Activated B cell treated with CpG ODN at 0.5 μM for 24 hours (primary cell): ENCODE results near the gene TSPAN15. TPM values are rescaled to one million over a fixed set of nuclear protein-coding genes. Genes with fewer than 3 reads are reported as not detected.

Experiments used
- ATAC-seq: fragments of 200-7000 bp; cut with Tn5 transposase; one replicate; pipeline ENCODE4 v1.10.0; 2021; ENCODE audit warnings: low read depth, mild to moderate bottlenecking, moderate library complexity
- CTCF ChIA-PET: fragments of 350-600 bp; sonication (Branson Sonifier 250); formaldehyde crosslinking; loops from one replicate; lab custom pipeline; 2021; ENCODE audit warnings: antibody characterized with exemption; lab: Charles Lee
- POLR2A ChIA-PET: fragments of 350-600 bp; sonication (Branson Sonifier 250); formaldehyde crosslinking; loops from one replicate; lab custom pipeline; 2021; ENCODE audit warnings: antibody characterized with exemption; lab: Charles Lee
- DNase-seq: peaks from one replicate; pipeline ENCODE4 v3.0.0; 2022
- H3K27ac Mint-ChIP-seq: one replicate; pipeline ENCODE4 v1.8.0; 2020; ENCODE audit warnings: mixed read lengths
- H3K27me3 Mint-ChIP-seq: one replicate; pipeline ENCODE4 v1.8.0; 2021; ENCODE audit warnings: mixed read lengths
- H3K36me3 Mint-ChIP-seq: one replicate; pipeline ENCODE4 v1.8.0; 2021; ENCODE audit warnings: low read depth, mixed read lengths
- H3K4me1 Mint-ChIP-seq: one replicate; pipeline ENCODE4 v1.8.0; 2021; ENCODE audit warnings: mixed read lengths
- H3K4me3 Mint-ChIP-seq: one replicate; pipeline ENCODE4 v1.8.0; 2020; ENCODE audit warnings: mild to moderate bottlenecking, mixed read lengths
- H3K9me3 Mint-ChIP-seq: one replicate; pipeline ENCODE4 v1.8.0; 2020; ENCODE audit warnings: mixed read lengths
- intact Hi-C: fragments of 100-400 bp; cut with micrococcal nuclease; formaldehyde crosslinking; loops from one replicate; pipeline ENCODE4 v1.15.1; 2024
- total RNA-seq: library from RNA; stranded (reverse); gene quantifications from 2 replicates; pipeline ENCODE4 v1.2.3, GENCODE V29; 2022
- TF ChIP-seq, protein P1 (sequence below): fragments of 200-600 bp; IDR thresholded peaks from one replicate; pipeline ENCODE4 v1.8.0; 2022; ENCODE audit warnings: antibody characterized with exemption, mild to moderate bottlenecking

The TSPAN15 gene
- total RNA-seq, 1 donor from 2014 or later = 0.35 TPM

DNA sequence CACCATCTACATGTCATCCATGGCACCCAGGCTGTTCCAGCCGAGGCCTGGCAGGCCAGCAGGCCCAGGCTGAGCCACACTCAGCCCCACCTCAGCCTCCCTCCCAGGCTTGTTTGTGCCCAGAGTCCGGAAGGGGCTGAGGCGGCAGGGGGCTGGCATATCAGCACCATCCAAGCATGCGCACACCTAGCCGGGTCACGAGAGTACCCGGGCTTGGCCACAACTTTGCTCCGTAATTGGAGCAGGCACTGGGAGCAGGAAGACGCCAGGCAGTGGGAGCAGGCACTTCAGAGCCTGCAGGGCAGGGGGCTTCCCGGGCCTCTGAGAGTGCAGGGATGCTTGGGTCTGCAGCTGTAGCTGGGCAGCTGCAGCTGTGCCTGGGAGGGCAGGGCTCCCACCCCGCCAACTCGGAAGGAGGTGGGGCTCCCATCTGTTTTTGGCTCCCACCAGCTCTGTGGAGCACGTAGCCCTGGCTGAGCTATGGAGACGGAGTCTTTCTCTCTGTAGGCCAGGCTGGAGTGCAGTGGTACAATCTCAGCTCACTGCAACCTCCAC, 15.2 kb upstream of the TSPAN15 start:
- DNase-seq (no peak), ATAC-seq (no peak)
- TF ChIP-seq, protein P1, sequence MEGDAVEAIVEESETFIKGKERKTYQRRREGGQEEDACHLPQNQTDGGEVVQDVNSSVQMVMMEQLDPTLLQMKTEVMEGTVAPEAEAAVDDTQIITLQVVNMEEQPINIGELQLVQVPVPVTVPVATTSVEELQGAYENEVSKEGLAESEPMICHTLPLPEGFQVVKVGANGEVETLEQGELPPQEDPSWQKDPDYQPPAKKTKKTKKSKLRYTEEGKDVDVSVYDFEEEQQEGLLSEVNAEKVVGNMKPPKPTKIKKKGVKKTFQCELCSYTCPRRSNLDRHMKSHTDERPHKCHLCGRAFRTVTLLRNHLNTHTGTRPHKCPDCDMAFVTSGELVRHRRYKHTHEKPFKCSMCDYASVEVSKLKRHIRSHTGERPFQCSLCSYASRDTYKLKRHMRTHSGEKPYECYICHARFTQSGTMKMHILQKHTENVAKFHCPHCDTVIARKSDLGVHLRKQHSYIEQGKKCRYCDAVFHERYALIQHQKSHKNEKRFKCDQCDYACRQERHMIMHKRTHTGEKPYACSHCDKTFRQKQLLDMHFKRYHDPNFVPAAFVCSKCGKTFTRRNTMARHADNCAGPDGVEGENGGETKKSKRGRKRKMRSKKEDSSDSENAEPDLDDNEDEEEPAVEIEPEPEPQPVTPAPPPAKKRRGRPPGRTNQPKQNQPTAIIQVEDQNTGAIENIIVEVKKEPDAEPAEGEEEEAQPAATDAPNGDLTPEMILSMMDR = no peak
- H3K27me3 Mint-ChIP-seq = peaks cover 8% of the 10 kb centered on the region
- intact Hi-C loops = no loop called here
- ChIA-PET POLR2A (no interaction called here), CTCF (no interaction called here)
- H3K4me3 Mint-ChIP-seq = no peak overlapping the region
- no peak overlapping the region for H3K27ac Mint-ChIP-seq
- no peaks in the 10 kb centered on the region for H3K36me3 Mint-ChIP-seq
- no peaks in the 10 kb centered on the region for H3K4me1 Mint-ChIP-seq
- no peaks in the 10 kb centered on the region for H3K9me3 Mint-ChIP-seq

DNA sequence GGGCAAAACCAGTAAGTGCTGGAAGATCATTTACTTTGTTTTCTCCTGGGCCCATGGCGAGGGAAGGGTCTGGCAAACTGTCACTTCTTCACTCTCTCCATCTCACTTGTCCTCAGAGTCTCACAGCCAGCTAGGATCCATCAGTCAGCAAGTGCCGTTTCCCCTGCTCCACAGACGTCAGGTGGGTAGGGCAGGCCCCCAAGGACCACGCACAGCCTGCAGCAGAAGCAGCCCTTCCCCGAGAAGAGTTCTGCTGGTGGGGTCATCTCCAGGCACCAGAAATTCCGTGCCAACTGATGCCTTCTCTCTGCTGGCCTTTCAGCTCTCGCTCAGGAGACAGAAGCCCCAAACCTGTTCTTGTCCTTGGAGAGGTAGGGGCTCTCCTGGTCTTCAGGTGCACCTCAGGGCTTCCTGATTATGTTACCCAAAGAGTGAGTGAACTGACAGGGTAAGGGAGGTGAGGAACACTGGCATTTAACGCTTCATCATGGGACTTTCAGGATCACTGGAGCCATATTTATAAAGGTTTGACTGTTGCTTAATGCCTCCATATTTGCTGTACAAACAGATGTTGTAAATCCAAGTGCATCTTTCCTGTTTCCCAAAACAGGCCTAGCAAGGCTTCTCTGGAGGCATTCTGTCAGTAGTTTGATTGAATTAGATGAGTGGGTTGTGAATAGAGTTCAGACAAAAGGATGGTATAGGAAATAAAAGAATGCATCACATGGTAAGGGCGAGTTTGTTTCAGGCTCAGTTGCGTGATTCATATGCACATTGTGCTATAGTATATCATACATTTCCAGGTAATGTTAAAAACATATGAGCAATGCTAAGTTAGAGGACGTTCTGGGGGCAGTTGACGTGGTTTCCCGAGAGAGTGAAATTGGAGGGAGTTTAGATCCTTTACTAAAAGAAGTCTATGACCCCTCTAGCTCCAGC, 13.7 kb upstream of the TSPAN15 start:
- no peaks in the 10 kb centered on the region for H3K4me1 Mint-ChIP-seq
- intact Hi-C loops = no loop called here
- H3K27me3 Mint-ChIP-seq = peaks cover 16% of the 10 kb centered on the region
- no peak overlapping the region for H3K4me3 Mint-ChIP-seq
- TF ChIP-seq, protein P1 = no peak
- H3K27ac Mint-ChIP-seq = no peak overlapping the region
- H3K9me3 Mint-ChIP-seq = no peaks in the 10 kb centered on the region
- ATAC-seq (no peak), DNase-seq (no peak)
- ChIA-PET POLR2A (no interaction called here), CTCF (no interaction called here)
- H3K36me3 Mint-ChIP-seq = no peaks in the 10 kb centered on the region

DNA sequence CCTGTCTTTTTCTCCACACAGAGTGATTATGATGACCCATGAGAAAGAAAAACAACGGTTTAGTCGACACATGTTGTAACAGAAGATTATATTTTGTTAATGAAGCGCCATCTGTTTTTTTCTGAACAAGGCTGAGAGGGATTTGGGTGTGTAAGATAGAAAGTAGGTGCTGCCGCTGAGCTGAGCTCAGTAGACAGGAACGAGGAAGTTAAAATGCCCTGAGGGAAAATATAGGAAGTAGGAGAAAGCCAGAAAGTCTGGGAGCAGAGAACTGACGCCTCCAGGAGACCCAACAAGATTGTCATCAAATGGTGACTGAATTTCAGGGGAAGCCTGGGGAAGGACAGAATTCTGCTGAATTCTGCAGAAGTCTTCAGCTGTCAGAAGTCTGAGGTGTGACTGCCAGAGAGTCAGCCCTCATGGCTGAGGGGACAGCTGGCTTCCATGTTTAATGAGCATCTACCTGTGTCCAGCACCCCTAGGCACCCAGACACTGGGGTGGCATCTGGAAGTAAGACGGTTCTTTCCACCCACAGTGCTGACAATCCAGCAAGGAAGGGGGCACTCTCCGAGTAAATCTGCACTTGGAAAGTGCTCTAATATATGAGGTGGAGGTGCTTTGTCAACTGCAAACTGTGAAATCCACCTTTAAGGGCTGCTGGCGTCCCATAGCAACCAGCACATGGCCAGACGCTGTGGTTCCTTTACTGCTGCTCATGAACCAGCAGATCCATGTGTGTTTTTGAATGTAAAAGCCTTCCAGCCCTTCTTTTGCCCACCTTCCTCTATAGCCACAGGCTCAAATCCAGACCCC, 12.5 kb upstream of the TSPAN15 start:
- Mint-ChIP-seq H3K27ac (no peak overlapping the region), H3K9me3 (no peaks in the 10 kb centered on the region), H3K4me3 (no peak overlapping the region), H3K27me3 (peaks cover 16% of the 10 kb centered on the region), H3K4me1 (no peaks in the 10 kb centered on the region), H3K36me3 (no peaks in the 10 kb centered on the region)
- ChIA-PET POLR2A (no interaction called here), CTCF (no interaction called here)
- TF ChIP-seq, protein P1 = no peak
- no peak for ATAC-seq
- no peak for DNase-seq
- intact Hi-C loops = no loop called here

DNA sequence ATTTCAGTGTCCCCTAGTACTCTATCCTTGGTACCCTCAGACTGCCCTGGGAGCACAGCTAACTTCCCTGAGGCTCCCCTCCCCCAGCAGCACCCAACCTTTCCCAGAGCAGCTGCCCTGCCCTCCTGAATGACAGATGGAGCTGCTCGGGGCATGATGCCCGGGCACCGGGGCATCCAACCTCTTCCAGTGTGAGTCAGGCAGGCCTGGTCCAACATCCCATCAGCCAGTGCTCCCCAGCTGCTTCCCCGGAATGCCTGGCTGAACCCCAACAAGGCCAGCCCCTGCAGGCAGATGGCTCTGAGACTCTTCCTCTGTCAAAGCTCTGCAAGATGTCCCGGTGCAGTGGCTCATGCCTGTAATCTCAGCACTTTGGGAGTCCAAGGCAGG, 11.9 kb upstream of the TSPAN15 start:
- TF ChIP-seq, protein P1 = no peak
- Mint-ChIP-seq H3K27me3 (peaks cover 14% of the 10 kb centered on the region), H3K9me3 (no peaks in the 10 kb centered on the region), H3K36me3 (no peaks in the 10 kb centered on the region), H3K4me3 (no peak overlapping the region), H3K4me1 (no peaks in the 10 kb centered on the region), H3K27ac (no peak overlapping the region)
- ATAC-seq (no peak), DNase-seq (no peak)
- intact Hi-C loops = no loop called here
- POLR2A ChIA-PET = no interaction called here
- CTCF ChIA-PET = no interaction called here
